Suppressor macrophage treated with lipopolysaccharide for 4 hours (primary cell): ENCODE results near the gene UPK1B.

Source experiments
- DNase-seq: peaks from one replicate; pipeline ENCODE4 v3.0.0-alpha.2; 2020

The UPK1B gene

DNA sequence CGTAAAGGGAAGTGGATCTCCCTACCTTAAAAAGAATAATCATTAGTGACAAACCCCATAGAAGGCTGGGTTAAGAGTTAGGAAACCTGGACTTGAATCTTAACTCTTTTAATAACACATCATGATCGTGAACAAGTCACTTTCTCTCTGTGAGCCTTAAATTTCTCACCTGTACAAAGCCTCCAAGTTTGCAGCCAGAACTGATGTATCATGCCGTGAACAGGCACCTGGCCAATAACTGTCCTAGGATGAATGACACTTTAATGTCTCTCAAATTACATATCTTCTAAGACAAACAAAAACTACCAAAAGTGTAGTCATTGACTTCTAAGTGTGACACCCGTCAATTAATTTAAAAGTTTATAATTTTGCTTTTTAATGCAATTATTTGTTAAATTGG, 3.9 kb downstream of the UPK1B start:
- DNase-seq, result no peak

DNA sequence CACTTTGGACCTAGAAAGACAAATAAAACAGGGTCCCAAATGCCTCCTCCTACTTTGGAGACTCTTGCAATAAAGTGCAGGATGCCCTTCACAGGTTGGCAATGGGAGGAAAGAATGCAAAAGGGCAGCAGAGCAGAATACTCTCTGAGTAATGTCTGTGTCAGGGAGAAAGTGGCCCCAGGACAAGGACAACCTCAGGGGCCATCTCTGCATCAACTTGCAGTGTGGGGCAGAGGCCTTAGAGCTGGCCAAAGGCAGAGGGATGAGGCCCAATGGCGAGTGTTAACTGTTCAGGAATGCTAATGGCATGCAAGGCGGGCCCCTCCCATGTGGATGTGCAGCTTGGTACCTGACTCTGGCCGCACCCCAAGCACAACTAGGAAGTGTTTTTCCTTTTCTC, 8.4 kb downstream of the UPK1B start:
- no peak for DNase-seq

DNA sequence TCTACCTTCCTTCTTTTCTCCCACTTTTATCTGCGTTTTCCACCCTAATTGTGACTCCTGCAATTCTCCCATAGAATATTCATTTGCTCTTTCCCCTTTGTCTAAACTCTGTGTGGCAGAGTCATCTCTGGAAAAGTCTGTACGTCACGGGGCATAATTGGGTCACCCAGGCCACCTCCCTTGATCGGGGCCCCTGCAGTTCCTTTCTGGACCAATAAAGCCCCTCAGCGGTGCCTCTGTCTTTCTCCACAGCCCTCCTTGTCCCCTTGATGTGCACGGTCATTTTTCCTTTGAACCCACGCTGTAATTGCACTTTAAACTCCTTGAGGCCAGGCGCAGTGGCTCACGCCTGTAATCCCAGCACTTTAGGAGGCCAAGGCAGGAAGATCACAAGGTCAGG, 10.7 kb downstream of the UPK1B start:
- DNase-seq, result no peak

DNA sequence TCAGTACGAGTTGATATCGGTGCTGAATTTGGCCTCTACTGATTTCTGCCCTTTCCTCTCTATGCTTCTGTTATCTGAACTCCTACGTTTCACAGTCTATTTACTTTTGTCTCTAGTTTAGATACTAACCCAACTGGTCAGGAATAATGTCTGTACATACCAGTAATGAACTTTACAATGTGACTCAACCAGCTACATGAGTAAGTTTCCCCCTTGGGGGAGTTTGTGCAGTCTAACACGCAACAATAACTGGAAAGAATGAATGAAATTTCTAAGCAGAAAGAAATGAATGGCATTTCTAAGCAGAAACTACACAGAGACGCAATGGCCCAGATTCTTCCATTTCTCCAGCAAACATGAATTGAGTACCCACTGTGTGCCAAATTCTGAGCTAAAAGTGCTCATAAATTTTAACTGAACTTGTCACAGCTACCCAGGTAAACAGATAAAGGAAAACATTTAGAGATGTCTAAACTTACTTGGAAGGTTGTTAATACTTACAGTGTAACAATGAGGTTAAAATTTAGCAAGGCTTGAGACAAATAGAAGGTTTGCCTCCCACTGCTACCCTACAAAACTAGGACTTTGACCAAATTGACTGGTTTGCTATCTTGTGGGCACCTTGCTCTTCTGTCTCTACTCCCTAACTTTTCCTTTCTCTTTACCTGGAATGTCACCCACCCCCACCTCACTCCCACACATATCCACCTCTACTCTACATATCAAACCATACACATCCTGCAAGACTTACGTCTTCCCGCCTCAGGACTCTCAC, 11.6 kb downstream of the UPK1B start:
- DNase-seq, result no peak

DNA sequence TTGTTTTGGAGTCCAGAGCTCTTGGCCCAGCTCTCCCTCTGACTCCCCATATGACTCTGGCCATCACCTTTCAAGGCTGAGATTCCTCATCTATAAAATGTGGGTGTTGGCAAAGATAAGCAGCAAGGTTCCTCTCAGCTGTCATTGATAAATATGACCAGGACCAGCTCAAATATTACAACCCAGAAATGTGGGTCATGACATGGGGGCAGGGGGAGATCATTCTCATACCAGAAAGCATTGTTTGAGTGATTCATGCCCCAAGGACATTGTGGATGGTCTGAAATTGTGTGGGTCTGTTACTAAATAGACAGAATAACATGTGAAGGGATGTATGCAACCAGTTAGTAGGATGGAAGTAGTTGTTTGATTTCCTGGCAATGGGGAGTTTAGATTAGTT, 13.9 kb downstream of the UPK1B start:
- DNase-seq, result no peak

DNA sequence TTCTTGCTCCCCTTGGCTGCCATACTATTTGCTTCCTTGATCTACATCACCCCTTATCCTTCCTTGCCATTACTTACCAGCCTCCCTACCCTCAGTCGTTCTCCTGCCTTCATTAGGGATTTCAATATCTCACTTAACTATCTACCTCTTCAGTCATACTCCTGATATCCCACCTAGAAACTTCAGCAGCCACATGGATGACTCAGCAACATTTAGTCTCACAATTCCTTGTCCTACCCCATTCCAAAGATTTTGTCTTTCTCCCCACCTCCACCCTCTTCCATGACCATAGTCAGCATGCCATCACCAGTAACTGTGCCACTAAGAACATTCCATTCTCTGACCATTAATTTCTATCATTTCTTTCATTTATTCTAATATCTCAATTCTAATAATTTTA, 18.4 kb downstream of the UPK1B start:
- no peak for DNase-seq

DNA sequence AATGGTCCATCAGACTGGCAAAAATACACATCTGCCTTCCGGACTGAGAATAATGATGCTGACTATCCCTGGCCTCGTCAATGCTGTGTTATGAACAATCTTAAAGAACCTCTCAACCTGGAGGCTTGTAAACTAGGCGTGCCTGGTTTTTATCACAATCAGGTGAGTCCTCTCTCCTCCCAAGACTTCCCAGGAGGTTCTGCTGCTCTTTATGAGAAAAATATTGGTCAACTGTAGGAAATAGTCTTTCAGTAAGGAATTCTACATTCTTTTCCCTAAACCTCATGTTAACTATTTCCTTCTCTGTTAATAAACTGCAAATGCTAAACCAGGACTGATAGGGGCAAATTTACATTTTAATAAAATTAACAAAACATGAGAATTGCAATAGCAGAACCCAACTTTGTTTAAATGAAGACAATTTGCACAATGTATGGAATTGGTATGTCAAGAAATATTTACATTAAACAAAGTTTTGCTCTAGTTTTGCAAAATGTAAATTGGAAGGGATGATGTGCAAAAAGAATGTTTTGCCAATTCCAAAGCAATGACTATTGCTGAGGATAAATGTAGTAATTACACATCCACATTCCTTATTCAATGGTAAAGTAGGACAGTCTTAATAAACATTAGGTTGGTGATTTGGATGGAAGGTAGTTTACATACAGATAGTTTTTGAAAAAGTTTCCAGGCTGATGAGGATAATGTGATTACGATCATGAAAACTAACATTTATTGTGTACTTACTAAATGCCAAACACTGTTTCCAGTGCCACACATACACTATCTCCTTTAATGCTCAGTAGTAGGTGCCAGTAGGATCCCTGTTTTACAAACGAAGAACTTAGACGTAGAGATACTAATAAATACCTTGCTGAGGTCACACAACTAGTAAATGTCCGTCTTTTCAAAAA, 21.1 kb downstream of the UPK1B start:
- DNase-seq, result no peak

DNA sequence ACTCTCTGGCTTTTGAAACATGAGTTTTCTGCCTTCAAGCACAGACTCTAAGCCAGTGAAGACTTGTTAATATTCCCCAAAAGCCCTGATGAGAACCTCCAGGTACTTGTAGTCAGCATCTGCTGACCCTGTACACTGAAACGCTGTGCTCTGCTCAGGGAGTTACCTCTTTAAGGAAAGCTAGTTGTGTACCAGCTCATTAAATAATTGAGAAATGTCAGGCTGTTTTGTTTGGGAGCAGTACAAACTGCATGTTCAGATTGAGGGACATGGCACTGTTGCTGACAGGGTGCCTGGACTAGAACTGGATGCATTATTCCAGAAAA, 21.7 kb downstream of the UPK1B start:
- no peak for DNase-seq

DNA sequence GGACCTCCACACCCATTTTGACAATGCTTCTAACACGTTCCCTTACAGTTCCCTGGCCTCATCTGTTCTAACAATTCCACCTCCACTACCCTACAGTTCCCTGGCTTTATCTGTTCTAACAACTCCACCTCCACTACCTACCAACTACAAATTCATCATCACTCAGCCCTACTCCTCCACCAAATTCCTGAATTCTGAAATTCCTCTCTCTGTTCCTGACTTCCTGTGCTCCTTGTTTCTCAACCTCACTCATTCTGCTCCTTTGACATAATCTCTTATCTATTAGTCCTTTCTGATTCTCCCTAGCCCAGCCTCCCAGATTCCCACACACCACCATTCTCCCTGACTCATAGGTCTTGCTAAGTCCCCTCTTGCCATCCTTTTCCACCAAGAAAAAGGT, 22.5 kb downstream of the UPK1B start:
- DNase-seq, result no peak

DNA sequence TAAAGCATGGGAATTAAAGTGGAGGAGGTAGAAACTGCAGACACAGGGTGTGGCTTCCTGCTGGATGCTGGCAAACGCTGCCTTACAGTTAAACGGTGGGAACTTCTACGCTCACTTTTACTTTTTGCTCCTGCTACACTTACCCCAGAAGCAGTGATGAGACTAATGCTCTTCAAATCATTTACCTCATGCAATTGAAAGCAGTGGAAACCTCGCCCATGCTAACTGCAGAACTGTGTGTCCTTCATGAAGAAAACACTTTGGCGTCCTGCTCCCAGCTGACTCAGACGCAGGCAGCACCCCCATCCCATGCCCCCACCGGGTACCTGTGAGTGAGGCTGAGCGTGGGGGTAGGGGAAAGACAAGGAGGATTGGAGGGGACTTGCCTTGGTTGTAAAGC, 31.8 kb downstream of the UPK1B start:
- no peak for DNase-seq

DNA sequence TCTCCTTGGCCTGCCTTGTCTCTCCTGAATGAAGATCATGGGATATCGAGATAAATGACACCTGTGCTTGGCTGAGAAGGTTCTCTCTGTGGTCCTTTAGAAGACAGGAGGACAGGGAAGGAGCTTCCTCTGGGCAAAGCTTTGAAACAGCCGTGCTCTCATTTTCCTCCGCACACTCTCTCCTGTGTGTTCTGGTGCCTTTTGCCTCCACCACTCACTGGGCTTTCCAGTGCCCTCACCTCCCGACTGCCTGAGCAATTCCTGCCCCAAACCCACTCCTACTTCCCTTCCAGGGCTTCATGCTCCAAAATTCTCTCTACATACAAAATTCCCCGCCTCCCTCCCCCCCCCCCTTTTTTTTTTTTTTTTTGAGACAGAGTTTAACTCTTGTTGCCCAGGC, 32.3 kb downstream of the UPK1B start:
- DNase-seq, result no peak

DNA sequence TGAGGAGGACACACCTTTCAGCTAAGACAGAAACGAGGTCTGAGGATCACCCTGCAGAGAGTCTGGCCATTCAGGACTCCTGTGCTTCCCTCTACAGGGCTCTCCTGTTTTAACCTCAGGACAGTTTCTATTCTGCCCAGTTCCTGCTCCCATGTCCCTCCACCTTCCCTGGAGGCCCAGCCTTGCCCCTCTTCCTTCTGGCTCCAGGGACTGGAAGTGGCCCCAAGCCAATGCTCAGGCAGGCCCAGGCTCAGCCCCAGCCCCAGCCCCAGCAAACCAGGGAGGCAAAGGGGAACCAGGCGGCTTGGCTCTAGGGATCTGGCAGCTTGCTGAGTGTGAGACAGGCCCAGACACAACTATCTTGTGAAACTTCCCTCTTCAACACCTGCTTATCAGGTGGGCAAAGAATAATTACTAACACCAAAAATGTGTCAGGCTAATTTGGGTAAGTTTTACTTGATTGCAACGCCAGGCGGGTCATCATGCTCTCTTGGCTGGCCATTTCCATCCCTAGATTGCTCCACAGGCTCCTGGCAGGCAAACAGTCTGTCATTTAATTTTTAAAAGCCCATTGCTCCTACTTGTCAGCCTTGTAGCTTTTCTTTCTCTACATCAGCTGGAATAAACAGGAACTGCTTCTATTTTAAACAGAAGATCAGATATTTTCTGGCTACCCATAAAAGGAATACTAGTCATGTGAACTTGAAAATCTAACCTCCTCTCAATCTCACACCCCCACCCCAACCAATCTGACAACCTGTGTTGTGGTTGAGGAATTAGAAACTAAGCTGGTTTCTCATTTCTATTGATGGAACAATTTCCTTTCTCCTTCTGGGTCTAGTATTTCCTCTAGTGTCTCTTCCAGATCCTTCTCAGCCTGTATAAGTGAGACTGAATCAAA, 33.5 kb downstream of the UPK1B start:
- no peak for DNase-seq

DNA sequence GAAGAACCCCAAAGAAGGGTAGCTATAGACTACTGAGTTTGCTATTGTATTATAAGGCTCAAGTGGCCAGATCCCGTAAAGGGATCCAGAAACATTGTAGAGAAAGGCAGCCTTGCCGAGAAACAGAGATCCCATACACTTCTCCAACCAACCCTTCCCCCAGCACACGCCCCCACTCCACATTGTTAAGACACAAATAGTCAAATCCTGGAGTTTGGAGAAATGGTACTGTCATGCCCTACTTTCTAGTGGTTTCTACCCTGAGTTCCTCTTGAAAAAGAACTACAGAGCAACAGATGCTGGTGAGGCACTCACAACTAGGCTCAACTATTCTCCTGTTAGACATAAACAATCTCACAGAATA, 34.1 kb downstream of the UPK1B start:
- DNase-seq, result no peak

DNA sequence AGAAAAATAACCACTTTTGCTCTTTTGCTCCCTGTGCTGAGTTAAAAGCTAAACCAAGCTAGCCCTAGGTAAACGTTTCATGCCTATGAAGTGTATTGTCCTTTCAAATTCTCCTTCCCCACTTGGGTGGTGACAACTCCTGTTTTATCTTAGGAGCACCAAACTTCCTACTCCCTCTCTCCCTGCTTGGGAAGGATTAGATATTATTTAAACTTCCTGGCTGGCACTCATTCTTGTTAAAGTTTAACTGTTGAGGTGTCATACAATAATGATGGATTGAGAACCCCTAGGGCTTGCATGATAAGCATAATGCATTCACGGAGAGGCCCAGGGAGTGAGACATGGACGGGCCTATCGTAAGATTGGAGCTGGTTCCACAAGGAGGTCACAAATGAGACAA, 37.8 kb downstream of the UPK1B start:
- DNase-seq, result no peak

DNA sequence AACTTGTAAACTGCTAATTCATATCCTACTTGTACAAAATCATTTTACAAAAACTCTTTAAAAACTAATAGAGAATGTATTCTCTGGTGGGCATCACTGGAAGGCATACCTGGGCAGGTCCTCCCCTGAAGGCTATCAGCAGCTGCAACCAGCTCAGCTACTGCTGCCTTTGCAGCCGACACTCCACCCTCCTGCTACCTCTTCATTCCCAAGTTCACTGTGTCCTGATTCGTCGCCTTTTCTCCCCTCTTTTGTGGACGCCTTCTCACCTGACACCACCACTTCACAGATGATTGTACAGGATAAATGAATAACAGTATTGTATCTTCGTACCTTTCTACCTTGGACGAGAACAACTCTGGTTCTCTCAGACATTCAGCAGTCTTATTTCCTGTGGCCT, 38.4 kb downstream of the UPK1B start:
- no peak for DNase-seq

DNA sequence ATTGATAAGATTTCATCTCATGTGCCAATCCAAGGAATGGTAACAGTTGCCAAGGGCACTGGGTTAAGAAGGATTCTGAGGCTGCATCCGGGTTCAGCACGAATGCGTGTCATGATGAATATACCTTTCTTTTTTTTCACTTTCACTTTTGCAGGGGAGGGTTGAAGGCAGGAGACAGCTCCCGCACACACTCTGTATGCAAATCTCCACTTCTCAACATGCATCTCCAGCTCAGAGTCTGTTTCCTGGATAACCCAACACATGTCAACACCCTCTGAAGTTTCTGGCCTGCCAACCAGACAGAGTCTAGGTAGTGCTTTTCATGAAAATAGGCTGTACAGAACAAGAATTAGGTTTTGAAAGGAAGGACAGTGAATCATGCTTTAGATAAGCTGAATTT, 45.7 kb downstream of the UPK1B start:
- no peak for DNase-seq

DNA sequence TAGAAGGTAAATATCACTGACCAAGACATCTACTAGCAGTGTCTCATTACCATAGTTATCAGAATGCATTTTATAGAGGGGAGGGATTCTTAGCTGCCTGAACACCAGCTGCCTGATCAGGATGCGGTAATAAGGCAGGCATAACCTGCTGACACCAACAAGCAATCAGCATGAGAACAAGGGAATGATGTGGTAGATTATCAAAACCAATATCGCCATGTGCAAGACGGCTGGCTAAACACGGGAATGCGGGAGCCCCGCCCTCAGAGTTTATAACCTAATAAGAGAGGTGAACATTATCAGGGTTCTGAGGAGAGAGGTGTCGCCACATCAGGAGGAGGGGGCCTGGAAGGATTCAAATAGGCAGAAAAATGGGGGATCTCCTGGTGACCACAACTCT, 46.8 kb downstream of the UPK1B start:
- DNase-seq, result no peak

DNA sequence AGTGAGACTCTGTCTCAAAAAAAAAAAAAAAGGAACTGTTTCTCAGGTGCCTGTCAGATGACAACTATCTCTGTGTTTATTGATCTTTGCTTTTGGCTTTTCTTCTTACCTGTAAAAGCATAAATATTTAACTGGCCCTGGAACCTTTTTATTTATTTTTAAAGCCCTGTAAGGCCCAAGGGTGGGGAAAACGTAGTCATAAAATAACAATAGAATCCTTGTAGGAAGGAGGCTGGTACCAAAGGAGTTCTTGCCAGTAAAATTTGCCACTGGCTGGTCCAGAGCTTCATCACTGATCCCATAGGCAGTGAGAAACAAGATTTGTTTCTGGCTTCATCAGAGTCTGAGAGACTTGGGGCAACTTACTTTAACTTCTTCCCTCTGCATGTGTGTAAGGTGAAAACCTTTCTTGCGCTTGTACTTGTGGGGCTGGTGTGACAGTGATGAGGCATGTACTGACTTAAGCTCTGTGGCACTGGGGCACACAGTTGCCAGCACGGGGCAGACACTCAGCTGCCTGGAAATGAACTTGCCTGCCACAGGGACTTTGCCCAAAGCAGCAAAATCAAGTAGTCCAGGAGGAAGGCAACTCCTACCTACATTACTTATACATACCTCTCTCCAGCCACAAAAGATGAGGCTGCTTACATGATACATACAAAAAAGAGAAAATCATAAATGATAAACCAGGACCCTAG, 47.7 kb downstream of the UPK1B start:
- no peak for DNase-seq

DNA sequence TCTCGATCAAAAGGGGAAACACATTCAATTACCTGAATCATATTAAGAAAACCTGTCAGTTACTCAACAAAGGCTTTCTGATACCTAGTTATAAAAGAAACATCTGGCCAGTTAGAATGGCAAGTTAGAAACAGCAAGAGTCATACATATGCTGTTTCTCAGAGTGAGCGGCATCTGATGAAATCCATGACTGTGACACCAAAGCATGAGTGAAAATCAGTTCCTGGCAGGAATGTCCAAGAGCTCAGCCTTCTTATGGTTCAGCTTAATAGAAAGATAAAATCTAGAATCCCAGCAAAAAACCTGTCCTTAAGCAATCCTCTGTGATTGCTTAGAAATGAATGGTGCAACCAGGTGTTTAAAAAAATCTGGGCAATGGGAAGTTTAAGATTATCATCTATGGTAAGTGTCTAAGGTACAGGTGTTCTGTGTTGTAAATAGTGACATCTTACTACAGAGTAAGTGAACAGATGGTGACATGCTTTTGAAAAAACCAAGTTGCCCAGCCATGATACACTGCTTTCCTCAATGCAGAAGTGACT, 48.5 kb downstream of the UPK1B start:
- DNase-seq, result no peak

DNA sequence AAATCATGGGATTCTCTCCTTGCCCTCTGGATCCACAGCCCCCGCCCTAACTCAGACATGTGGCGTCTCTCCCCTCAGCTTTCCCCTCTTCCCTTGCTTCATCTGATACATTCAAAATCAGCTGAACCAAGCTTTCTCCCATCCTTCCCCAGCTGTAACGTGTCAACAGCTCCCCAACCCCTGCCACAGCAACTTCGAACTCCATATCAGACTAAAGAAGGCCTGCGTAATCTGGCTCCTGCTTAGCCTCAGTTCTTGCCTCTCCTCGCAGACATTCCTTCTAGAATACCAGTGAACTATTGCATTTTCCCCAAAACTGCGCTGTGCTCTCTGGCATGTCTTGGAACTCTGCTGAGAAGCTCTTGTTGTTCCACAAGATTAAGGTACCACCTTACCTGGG, 49.0 kb downstream of the UPK1B start:
- DNase-seq, result no peak

DNA sequence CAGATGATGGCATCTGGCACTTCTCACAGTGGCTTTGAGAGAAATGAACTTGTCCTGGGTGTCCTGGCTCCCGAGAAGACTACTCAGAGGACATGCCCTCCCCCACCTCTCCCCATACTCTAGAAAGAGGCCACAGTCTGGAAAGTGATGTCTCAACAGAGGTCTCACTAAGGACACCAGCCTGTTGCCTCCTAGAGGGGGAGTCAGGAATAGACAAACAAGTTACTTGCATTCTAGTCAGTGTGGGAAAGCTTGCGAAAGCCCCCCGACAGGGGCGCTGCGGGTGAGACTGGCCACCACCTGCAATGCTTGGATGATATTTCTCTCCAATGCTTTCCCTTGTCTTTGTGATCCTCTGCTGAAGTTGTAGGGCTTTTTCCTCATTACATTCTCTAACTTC, 50.1 kb downstream of the UPK1B start:
- no peak for DNase-seq

DNA sequence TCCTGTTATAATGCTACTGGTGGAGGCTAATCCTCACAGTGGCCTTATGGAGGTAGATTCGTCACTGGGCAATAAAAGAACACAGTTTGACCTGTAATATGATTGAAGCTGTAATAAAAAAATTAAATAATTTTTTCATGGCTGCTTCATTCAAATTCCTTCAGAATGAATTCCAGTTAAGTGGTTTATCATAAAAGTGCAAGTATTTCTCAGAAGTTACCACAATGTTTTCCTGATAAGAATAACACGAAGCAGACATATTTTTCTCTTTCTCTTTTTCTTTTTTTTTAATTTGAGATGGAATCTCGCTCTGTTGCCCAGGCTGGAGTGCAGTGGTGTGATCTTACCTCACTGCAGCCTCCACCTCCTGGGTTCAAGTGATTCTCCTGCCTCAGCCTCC, 51.7 kb downstream of the UPK1B start:
- no peak for DNase-seq
